ENCODE results near the gene SMG1.
A peak's percentile ranks its signal among the peaks of the same experiment; 100 is the strongest.
"Not testable (repeated sequence)": the region's sequence is repeated elsewhere in the genome, so short reads cannot be mapped to it uniquely, and the experiment has no call there.

The SMG1 gene

DNA sequence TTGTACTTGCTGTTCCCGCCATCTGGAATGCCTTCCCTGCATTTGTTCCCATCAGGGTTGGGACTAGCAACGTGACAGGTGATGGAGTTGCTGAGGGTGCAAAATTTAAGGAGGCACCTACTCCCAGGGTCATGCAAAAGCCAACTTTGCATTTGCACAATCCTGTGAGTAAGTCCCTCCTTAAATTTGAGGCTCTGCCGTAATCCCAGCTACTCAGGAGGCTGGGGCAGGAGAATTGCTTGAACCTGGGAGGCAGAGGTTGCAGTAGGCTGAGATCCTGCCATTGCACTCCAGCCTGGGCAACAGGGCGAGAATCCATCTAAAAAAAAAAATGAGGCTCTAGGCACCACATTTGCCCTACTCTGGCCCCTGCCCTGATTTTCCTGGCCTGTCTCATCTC is 3.9 kb upstream of the SMG1 start:
- H3K27me3 ChIP-seq (ENCODE audit: control insufficient read depth, insufficient read depth, low read length); H3K4me3 ChIP-seq (ENCODE audit: low read length); H3K9me3 ChIP-seq (ENCODE audit: control insufficient read depth, low read length); H3K4me1 ChIP-seq (ENCODE audit: control insufficient read depth, insufficient read depth, low read length); H3K9ac ChIP-seq (ENCODE audit: low read length); H3K36me3 ChIP-seq (ENCODE audit: control insufficient read depth, insufficient read depth, low read length): not testable (repeated sequence)

- not testable (repeated sequence) for H3K4me3 ChIP-seq (ENCODE audit: low read length); H3K9me3 ChIP-seq (ENCODE audit: control insufficient read depth, low read length); H3K27me3 ChIP-seq (ENCODE audit: control insufficient read depth, insufficient read depth, low read length); H3K36me3 ChIP-seq (ENCODE audit: control insufficient read depth, insufficient read depth, low read length); H3K9ac ChIP-seq (ENCODE audit: low read length); H3K4me1 ChIP-seq (ENCODE audit: control insufficient read depth, insufficient read depth, low read length)
These were observed 1.9 kb upstream of the SMG1 start for GRCh38 chr16:18928073-18928472.

DNA sequence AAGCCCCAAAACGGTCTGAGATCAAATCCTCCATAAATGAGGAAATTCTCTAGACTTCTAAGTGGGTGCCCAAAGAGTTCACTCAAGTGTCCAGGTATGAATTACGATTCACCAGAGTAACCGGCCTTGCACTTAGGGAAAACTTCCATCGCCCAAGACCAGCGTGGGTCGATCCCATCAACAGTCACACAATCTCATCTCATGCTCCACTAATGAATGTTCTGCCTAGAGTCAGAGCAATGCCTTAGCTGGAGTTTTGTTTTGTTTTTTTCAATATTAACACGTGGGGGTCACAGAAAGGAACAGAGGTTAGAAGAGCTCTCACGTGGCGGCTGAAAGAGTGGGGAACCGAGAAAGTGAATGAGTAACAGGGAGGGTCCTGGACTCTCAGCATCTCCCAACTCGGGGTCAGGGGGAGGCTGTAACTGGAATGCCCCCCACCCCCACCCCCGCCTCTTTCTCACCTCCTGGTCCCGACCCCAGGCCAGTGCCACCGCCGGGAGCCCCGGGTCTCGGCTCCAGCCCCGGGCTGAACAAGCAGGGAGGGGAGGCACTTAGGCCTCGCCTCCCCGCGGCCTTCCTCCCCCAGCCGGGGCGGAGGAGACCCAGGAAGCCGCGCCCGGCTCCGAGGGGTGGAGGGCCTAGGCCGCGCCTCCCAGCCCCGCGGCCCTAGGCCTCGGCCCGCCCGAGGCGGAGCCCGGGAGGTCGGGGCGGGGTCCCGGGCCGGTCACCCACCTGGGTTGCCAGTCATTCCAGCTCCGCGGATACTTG is 808 bp downstream of the SMG1 start:
- not testable (repeated sequence) for H3K4me1 ChIP-seq (ENCODE audit: control insufficient read depth, insufficient read depth, low read length); H3K27me3 ChIP-seq (ENCODE audit: control insufficient read depth, insufficient read depth, low read length); H3K9me3 ChIP-seq (ENCODE audit: control insufficient read depth, low read length); H3K36me3 ChIP-seq (ENCODE audit: control insufficient read depth, insufficient read depth, low read length); H3K4me3 ChIP-seq (ENCODE audit: low read length)
- H3K9ac ChIP-seq (ENCODE audit: low read length) = peak overlapping the region; percentile 81

GRCh38 chr16:18923935-18924334 is 2.3 kb downstream of the SMG1 start:
- H3K36me3 ChIP-seq (ENCODE audit: control insufficient read depth, insufficient read depth, low read length); H3K27me3 ChIP-seq (ENCODE audit: control insufficient read depth, insufficient read depth, low read length); H3K9ac ChIP-seq (ENCODE audit: low read length); H3K9me3 ChIP-seq (ENCODE audit: control insufficient read depth, low read length); H3K4me3 ChIP-seq (ENCODE audit: low read length); H3K4me1 ChIP-seq (ENCODE audit: control insufficient read depth, insufficient read depth, low read length): not testable (repeated sequence)

- H3K36me3 ChIP-seq (ENCODE audit: control insufficient read depth, insufficient read depth, low read length); H3K9ac ChIP-seq (ENCODE audit: low read length); H3K9me3 ChIP-seq (ENCODE audit: control insufficient read depth, low read length); H3K4me3 ChIP-seq (ENCODE audit: low read length); H3K4me1 ChIP-seq (ENCODE audit: control insufficient read depth, insufficient read depth, low read length); H3K27me3 ChIP-seq (ENCODE audit: control insufficient read depth, insufficient read depth, low read length): not testable (repeated sequence)
These were observed 3.1 kb downstream of the SMG1 start for GRCh38 chr16:18923124-18923523.

GRCh38 chr16:18909585-18909984 is 16.6 kb downstream of the SMG1 start:
- not testable (repeated sequence) for H3K4me3 ChIP-seq (ENCODE audit: low read length); H3K4me1 ChIP-seq (ENCODE audit: control insufficient read depth, insufficient read depth, low read length); H3K9ac ChIP-seq (ENCODE audit: low read length); H3K9me3 ChIP-seq (ENCODE audit: control insufficient read depth, low read length); H3K36me3 ChIP-seq (ENCODE audit: control insufficient read depth, insufficient read depth, low read length); H3K27me3 ChIP-seq (ENCODE audit: control insufficient read depth, insufficient read depth, low read length)

DNA sequence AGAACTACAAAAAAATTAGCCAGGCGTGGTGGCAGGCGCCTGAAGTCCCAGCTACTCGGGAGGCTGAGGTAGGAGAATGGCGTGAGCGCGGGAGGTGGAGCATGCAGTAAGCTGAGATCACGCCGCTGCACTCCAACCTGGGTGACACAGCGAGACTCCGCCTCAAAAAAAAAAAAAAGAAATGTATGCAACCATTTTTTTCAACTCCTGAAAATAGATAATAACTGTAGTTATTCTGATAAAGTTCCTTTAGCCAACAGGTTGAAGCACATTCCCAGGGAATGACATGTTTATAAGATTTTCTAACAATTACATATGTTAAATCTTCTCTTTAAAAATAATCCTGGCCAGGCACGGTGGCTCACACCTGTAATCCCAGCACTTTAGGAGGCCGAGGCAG is 17.5 kb downstream of the SMG1 start:
- not testable (repeated sequence) for H3K27me3 ChIP-seq (ENCODE audit: control insufficient read depth, insufficient read depth, low read length)

GRCh38 chr16:18902778-18903177 is 23.4 kb downstream of the SMG1 start:
- H3K4me1 ChIP-seq (ENCODE audit: control insufficient read depth, insufficient read depth, low read length); H3K27me3 ChIP-seq (ENCODE audit: control insufficient read depth, insufficient read depth, low read length): not testable (repeated sequence)

More for the DNA sequence above, 17.5 kb downstream of the SMG1 start:
- H3K9ac ChIP-seq (ENCODE audit: low read length); H3K36me3 ChIP-seq (ENCODE audit: control insufficient read depth, insufficient read depth, low read length); H3K9me3 ChIP-seq (ENCODE audit: control insufficient read depth, low read length); H3K4me1 ChIP-seq (ENCODE audit: control insufficient read depth, insufficient read depth, low read length); H3K4me3 ChIP-seq (ENCODE audit: low read length): not testable (repeated sequence)

DNA sequence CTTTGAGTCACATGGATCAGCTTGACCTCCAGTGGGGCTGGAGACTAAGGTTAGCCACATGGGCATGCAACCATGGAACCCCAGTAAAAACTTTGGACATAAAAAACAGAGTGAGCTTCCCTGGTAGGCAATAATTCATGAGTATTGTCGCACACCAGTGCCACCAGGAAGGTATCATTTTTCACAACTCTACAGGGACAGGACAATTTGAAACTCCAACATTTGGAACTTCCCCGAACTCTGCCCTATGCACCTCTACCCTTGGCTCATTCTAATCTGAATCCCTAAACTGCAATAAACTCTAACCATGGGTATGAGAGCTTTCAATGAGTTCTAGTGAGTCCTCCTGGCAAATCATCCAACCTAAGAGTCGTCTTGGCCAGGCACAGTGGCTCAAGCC is 24.2 kb downstream of the SMG1 start:
- not testable (repeated sequence) for H3K27me3 ChIP-seq (ENCODE audit: control insufficient read depth, insufficient read depth, low read length); H3K9ac ChIP-seq (ENCODE audit: low read length); H3K4me1 ChIP-seq (ENCODE audit: control insufficient read depth, insufficient read depth, low read length); H3K36me3 ChIP-seq (ENCODE audit: control insufficient read depth, insufficient read depth, low read length); H3K9me3 ChIP-seq (ENCODE audit: control insufficient read depth, low read length); H3K4me3 ChIP-seq (ENCODE audit: low read length)

More at GRCh38 chr16:18902778-18903177, 23.4 kb downstream of the SMG1 start:
- not testable (repeated sequence) for H3K4me3 ChIP-seq (ENCODE audit: low read length); H3K9me3 ChIP-seq (ENCODE audit: control insufficient read depth, low read length); H3K36me3 ChIP-seq (ENCODE audit: control insufficient read depth, insufficient read depth, low read length); H3K9ac ChIP-seq (ENCODE audit: low read length)

DNA sequence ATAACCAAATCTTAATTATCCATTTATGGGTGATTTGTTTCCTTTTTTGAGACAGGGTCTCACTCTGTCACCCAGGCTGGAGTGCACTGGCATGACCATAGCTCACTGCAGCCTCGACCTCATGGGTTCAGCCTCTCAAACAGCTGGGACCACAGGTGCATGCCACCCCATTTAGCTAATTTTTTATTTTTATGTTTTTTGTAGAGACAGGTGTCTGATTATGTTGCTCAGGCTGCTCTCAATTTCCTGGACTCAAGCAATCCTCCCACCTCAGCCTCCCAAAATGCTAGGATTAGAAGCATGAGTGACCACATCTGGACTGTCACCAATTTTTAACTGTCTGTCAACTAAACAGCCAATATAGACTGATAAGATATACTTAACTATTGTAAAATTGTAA is 25.0 kb downstream of the SMG1 start:
- H3K27me3 ChIP-seq (ENCODE audit: control insufficient read depth, insufficient read depth, low read length); H3K4me1 ChIP-seq (ENCODE audit: control insufficient read depth, insufficient read depth, low read length); H3K9ac ChIP-seq (ENCODE audit: low read length); H3K4me3 ChIP-seq (ENCODE audit: low read length); H3K9me3 ChIP-seq (ENCODE audit: control insufficient read depth, low read length); H3K36me3 ChIP-seq (ENCODE audit: control insufficient read depth, insufficient read depth, low read length): not testable (repeated sequence)

GRCh38 chr16:18884456-18884855 is 41.8 kb downstream of the SMG1 start:
- not testable (repeated sequence) for H3K4me3 ChIP-seq (ENCODE audit: low read length); H3K9me3 ChIP-seq (ENCODE audit: control insufficient read depth, low read length); H3K9ac ChIP-seq (ENCODE audit: low read length); H3K27me3 ChIP-seq (ENCODE audit: control insufficient read depth, insufficient read depth, low read length); H3K36me3 ChIP-seq (ENCODE audit: control insufficient read depth, insufficient read depth, low read length); H3K4me1 ChIP-seq (ENCODE audit: control insufficient read depth, insufficient read depth, low read length)

DNA sequence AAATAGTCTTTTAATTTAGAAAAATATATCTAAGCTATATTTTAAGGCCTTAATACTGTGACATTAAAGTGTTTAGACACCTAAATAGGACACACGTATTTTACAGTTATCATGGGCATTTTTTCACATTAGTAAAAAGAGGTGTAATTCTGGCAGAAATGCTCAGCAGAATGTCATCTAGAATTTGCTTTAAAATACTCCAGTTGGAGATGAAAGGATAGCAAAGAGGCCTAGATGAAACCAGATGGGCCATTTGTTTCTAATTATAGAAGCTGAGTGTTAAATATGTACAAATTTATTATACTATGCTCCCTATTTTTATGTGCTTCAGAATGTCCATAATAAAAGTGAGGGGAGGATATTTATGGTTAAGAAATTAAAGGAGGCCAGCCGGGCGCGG is 48.5 kb downstream of the SMG1 start:
- H3K27me3 ChIP-seq (ENCODE audit: control insufficient read depth, insufficient read depth, low read length); H3K9ac ChIP-seq (ENCODE audit: low read length); H3K4me1 ChIP-seq (ENCODE audit: control insufficient read depth, insufficient read depth, low read length); H3K9me3 ChIP-seq (ENCODE audit: control insufficient read depth, low read length); H3K36me3 ChIP-seq (ENCODE audit: control insufficient read depth, insufficient read depth, low read length); H3K4me3 ChIP-seq (ENCODE audit: low read length): not testable (repeated sequence)

- H3K4me3 ChIP-seq (ENCODE audit: low read length); H3K27me3 ChIP-seq (ENCODE audit: control insufficient read depth, insufficient read depth, low read length); H3K9me3 ChIP-seq (ENCODE audit: control insufficient read depth, low read length); H3K36me3 ChIP-seq (ENCODE audit: control insufficient read depth, insufficient read depth, low read length); H3K4me1 ChIP-seq (ENCODE audit: control insufficient read depth, insufficient read depth, low read length); H3K9ac ChIP-seq (ENCODE audit: low read length): not testable (repeated sequence)
These were observed 48.9 kb downstream of the SMG1 start for GRCh38 chr16:18877259-18877658.

Data from mucosa of stomach (tissue), 1 donor.